CD8-positive, alpha-beta memory T cell (primary cell): ENCODE data around the gene TENT4A. TPM values are rescaled to one million over a fixed set of nuclear protein-coding genes. Genes with fewer than 3 reads are reported as not detected.

Source experiments
- CTCF ChIA-PET: fragments of 350-600 bp; sonication (Branson Sonifier 250); formaldehyde crosslinking; loops from one replicate; lab custom pipeline; 2021; ENCODE audit warnings: antibody characterized with exemption; lab: Charles Lee
- POLR2A ChIA-PET: fragments of 350-600 bp; sonication (Branson Sonifier 250); formaldehyde crosslinking; loops from one replicate; lab custom pipeline; 2021; ENCODE audit warnings: antibody characterized with exemption; lab: Charles Lee
- DNase-seq, 5 donors: peaks; one replicate each; pipeline versions ENCODE4 v3.0.0 to v3.0.0-alpha.2; 2020 to 2022; ENCODE audit warnings: mixed read lengths in 1 of 5
- H3K27ac ChIP-seq: one replicate; pipeline ENCODE4 v1.7.0; 2013; ENCODE audit warnings: low read depth, mild to moderate bottlenecking, low read length, moderate library complexity
- H3K27me3 ChIP-seq: 2 replicates; pipeline ENCODE4 v1.7.0; 2013; ENCODE audit warnings: low read length, mild to moderate bottlenecking; ENCODE audit not compliant: insufficient read depth, poor library complexity, severe bottlenecking
- H3K36me3 ChIP-seq: 2 replicates; pipeline ENCODE4 v1.7.0; 2013; ENCODE audit warnings: mild to moderate bottlenecking, low read length, moderate library complexity; ENCODE audit not compliant: insufficient read depth
- H3K4me1 ChIP-seq: 2 replicates; pipeline ENCODE4 v1.7.0; 2013; ENCODE audit warnings: mild to moderate bottlenecking, low read length, moderate library complexity; ENCODE audit not compliant: insufficient read depth
- H3K4me3 ChIP-seq: 2 replicates; pipeline ENCODE4 v1.7.0; 2013; ENCODE audit warnings: mild to moderate bottlenecking, low read length
- H3K9me3 ChIP-seq: 2 replicates; pipeline ENCODE4 v1.7.0; 2013; ENCODE audit warnings: mild to moderate bottlenecking, low read length
- H3K27ac Mint-ChIP-seq, 8 donors: one replicate each; pipeline ENCODE4 v1.8.0; 2020 to 2021; ENCODE audit warnings: mixed read lengths in 8 of 8, mild to moderate bottlenecking in 6 of 8, inconsistent platforms in 3 of 8, moderate library complexity in 3 of 8
- H3K27me3 Mint-ChIP-seq, 2 donors: one replicate each; pipeline ENCODE4 v1.8.0; 2020 to 2021; ENCODE audit warnings: mixed read lengths in 2 of 2, mild to moderate bottlenecking in 1 of 2, moderate library complexity in 1 of 2
- H3K36me3 Mint-ChIP-seq, 3 donors: one replicate each; pipeline ENCODE4 v1.8.0; 2020 to 2021; ENCODE audit warnings: mixed read lengths in 3 of 3, inconsistent platforms in 1 of 3, mild to moderate bottlenecking in 1 of 3
- H3K4me1 Mint-ChIP-seq, 3 donors: one replicate each; pipeline ENCODE4 v1.8.0; 2020 to 2021; ENCODE audit warnings: mixed read lengths in 3 of 3, inconsistent platforms in 1 of 3, mild to moderate bottlenecking in 1 of 3
- H3K4me3 Mint-ChIP-seq, 7 donors: one replicate each; pipeline ENCODE4 v1.8.0; 2020 to 2021; ENCODE audit warnings: mixed read lengths in 7 of 7, mild to moderate bottlenecking in 6 of 7, moderate library complexity in 4 of 7, inconsistent platforms in 2 of 7
- H3K9me3 Mint-ChIP-seq, 5 donors: one replicate each; pipeline ENCODE4 v1.8.0; 2020 to 2022; ENCODE audit warnings: mixed read lengths in 5 of 5, mild to moderate bottlenecking in 3 of 5, moderate library complexity in 2 of 5, inconsistent platforms in 1 of 5
- polyA plus RNA-seq: library from polyadenylated mRNA; unstranded; fragments of 300-500 nt; fragmentation: Illumina TruSeq; gene quantifications from one replicate; pipeline ENCODE4 v1.2.3, GENCODE V29; 2021
- total RNA-seq, 2 experiments: library from RNA; stranded (reverse); gene quantifications; one replicate each; pipeline ENCODE4 v1.2.3, GENCODE V29; 2021

The TENT4A gene
- total and polyA plus RNA-seq, 3 experiments from 2014 or later: 1.1 to 28.4 (median 25.6) TPM

DNA sequence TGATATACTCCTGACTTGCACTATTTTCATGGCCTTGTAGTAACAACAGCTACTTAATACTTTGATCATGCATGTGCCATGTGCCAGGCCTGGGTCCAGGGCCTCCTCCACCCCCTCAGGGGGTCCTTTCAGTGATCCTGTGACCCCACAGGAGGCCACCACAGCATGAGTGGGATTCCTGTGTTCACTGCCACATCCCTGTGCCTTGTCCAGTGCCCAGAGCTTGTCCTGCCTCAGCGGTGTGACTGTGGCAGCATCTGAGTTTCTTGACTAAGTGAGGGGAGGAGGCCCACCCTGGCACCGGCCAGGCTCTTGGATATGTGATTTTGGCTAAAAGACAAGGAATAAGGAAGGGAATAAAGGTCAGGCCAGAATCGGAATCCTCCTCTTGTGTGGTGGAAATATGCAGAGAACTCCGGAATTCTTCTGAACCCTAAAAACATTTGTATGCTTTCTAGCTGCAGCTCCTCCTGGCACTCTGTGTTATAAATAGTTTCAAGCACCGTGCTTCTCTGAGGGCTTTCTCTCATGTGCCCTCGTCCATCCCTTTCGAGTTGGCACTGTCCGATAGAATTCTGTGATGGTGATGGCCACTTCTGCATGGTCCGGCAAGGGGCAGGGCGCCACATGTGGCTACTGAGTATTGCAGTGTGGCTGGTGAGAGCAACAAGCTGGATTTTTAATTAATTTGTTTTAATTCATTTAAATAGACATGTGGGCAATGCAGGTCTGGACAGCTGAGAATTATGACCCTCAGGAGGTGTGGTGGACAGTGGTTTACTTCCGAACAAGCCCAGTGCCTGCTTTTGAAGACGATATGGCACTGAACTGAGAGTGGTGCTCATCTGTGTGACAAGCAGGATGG lies 31.8 kb downstream of the TENT4A start:
- H3K27ac ChIP-seq: no peak overlapping the region
- H3K36me3 Mint-ChIP-seq: peaks cover 4 to 88% (median 13%) of the 10 kb centered on the region in 3 donors

DNA sequence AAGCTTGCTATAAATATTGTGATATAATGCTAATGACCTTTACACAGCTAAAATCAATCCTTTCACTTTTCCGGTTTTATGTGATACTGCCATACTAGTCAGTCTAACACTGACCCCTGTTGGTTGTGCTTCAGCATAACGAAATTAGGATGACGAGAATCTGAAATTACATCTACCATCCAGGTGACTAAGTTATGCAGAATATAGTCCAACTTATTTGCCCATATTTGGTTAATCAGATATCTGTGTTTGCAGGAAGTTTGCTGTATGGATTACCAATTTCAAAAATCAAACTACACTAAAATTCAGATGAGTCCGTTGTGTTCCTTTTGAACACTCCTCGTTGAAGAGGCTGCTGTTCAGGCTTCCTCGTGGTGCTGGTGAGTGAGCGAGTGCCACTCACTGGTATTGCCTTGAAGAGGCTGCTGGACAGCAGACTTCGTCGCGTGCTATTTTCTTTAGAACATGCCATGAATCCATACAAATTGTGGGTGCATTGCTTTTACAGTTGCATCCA lies 32.5 kb downstream of the TENT4A start:
- Mint-ChIP-seq H3K4me3 (no peak overlapping the region), H3K9me3 (no peaks in the 10 kb centered on the region), H3K36me3 (peaks cover 4 to 89% (median 16%) of the 10 kb centered on the region in 3 donors), H3K27me3 (no peaks in the 10 kb centered on the region), H3K27ac (no peak overlapping the region), H3K4me1 (peaks cover 2 to 11% (median 11%) of the 10 kb centered on the region in 3 donors)
- Histone ChIP-seq H3K9me3 (no peaks in the 10 kb centered on the region), H3K4me1 (no peaks in the 10 kb centered on the region), H3K27ac (no peak overlapping the region), H3K4me3 (no peak overlapping the region), H3K27me3 (no peaks in the 10 kb centered on the region), H3K36me3 (peaks cover 29% of the 10 kb centered on the region)
- ChIA-PET POLR2A (interaction anchor here (1.1 kb wide), 1 partner anchor 113 kb away, joined by 4 read pairs; the partner anchor contains the start of genes NSUN2 and SRD5A1), CTCF (interaction anchor here (0.9 to 1.6 kb wide), 10 partner anchors 11 to 1255 kb away, joined by 3 to 6 read pairs (median 4); partner anchors contain the start of genes NSUN2 and SRD5A1)
- peak in 2 of 5 donors; percentile 38 to 50 for DNase-seq

More for the DNA sequence above, 31.8 kb downstream of the TENT4A start:
- DNase-seq: no peak
- H3K27ac Mint-ChIP-seq: peak overlapping the region in 3 of 8 donors; percentile 4 to 54 (median 28)
- no peaks in the 10 kb centered on the region for H3K9me3 Mint-ChIP-seq
- Histone ChIP-seq H3K36me3 (peaks cover 36% of the 10 kb centered on the region), H3K4me1 (no peaks in the 10 kb centered on the region), H3K4me3 (no peak overlapping the region), H3K27me3 (no peaks in the 10 kb centered on the region), H3K9me3 (no peaks in the 10 kb centered on the region)
- peaks cover 2 to 11% (median 11%) of the 10 kb centered on the region in 3 donors for H3K4me1 Mint-ChIP-seq
- no peaks in the 10 kb centered on the region for H3K27me3 Mint-ChIP-seq
- ChIA-PET POLR2A (interaction anchor here (1.1 kb wide), 1 partner anchor 112 kb away, joined by 4 read pairs; the partner anchor contains the start of genes NSUN2 and SRD5A1), CTCF (interaction anchor here (0.8 to 1.6 kb wide), 11 partner anchors 10 to 1254 kb away, joined by 3 to 6 read pairs (median 4); partner anchors contain the start of genes NSUN2 and SRD5A1)
- H3K4me3 Mint-ChIP-seq: no peak overlapping the region

DNA sequence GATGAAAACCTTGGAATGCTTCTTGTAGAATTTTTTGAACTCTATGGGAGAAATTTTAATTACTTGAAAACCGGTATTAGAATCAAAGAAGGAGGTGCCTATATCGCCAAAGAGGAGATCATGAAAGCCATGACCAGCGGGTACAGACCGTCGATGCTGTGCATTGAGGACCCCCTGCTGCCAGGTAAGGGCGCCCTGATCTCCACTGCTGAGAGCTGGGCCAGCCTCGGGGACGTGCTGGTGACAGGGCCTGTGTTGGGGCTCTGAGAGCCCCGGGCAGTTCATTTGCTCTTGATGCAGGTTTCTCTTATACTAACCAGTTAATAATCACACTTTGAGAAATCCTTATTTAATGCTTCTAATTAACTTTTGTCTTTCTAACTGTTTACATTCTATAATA lies 33.0 kb downstream of the TENT4A start:
- peaks cover 2 to 11% (median 11%) of the 10 kb centered on the region in 3 donors for H3K4me1 Mint-ChIP-seq
- POLR2A ChIA-PET: no interaction called here

DNA sequence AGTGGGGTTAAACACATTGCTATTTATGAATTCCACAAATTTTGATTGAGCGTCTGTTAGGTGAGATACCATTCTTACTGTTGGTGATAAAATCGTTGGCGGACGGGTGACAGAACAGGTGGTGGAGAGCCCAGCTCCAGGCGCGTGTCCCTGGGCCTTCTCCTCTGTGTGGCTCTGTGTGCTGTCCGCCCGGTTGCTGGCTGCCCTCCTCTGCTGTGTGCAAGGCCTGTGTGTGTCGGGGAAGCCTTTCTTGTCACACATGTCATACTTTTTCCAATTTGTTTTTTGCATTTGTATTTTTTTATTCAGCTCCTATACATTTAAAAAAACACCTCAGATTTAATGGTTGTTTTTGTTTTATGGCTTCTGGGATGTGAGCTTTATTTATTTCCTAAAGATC lies 33.9 kb downstream of the TENT4A start:
- POLR2A ChIA-PET: no interaction called here
- Histone ChIP-seq H3K27ac (no peak overlapping the region), H3K4me1 (no peaks in the 10 kb centered on the region), H3K36me3 (peaks cover 40% of the 10 kb centered on the region), H3K27me3 (no peaks in the 10 kb centered on the region), H3K9me3 (no peaks in the 10 kb centered on the region), H3K4me3 (no peak overlapping the region)
- CTCF ChIA-PET: no interaction called here
- Mint-ChIP-seq H3K36me3 (peaks cover 7 to 90% (median 23%) of the 10 kb centered on the region in 3 donors), H3K27me3 (no peaks in the 10 kb centered on the region), H3K9me3 (no peaks in the 10 kb centered on the region), H3K4me3 (no peak overlapping the region), H3K4me1 (peaks cover 2 to 11% (median 11%) of the 10 kb centered on the region in 3 donors), H3K27ac (no peak overlapping the region)
- no peak for DNase-seq

More for the DNA sequence above, 33.0 kb downstream of the TENT4A start:
- Mint-ChIP-seq H3K27me3 (no peaks in the 10 kb centered on the region), H3K27ac (no peak overlapping the region), H3K36me3 (peaks cover 5 to 91% (median 19%) of the 10 kb centered on the region in 3 donors), H3K4me3 (no peak overlapping the region), H3K9me3 (no peaks in the 10 kb centered on the region)
- CTCF ChIA-PET: interaction anchor here (1.3 to 1.6 kb wide), 3 partner anchors 15 to 128 kb away, joined by 3 to 6 read pairs (median 5); partner anchors contain the start of genes NSUN2 and SRD5A1
- Histone ChIP-seq H3K4me1 (no peaks in the 10 kb centered on the region), H3K27me3 (no peaks in the 10 kb centered on the region), H3K36me3 (peaks cover 34% of the 10 kb centered on the region), H3K9me3 (no peaks in the 10 kb centered on the region), H3K27ac (no peak overlapping the region), H3K4me3 (no peak overlapping the region)
- DNase-seq: no peak

DNA sequence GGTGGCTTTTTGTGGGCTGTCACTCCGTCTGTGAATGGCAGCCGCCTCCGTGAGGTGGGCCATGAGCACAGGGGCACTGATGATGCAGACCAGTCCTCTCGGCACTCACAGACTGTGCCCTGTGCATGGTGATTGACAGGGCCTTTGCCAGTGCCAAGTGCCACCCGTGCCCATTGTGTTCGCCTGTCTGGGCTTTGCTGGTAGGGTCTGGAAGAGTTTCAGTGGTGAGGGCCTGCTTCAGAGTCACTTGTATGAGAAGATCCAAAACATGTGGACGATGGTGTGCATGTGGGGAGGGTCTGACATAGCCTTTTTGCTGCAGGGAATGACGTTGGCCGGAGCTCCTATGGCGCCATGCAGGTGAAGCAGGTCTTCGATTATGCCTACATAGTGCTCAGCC lies 34.9 kb downstream of the TENT4A start:
- ChIA-PET POLR2A (no interaction called here), CTCF (no interaction called here)
- Histone ChIP-seq H3K9me3 (no peaks in the 10 kb centered on the region), H3K27ac (no peak overlapping the region), H3K4me1 (no peaks in the 10 kb centered on the region), H3K4me3 (no peak overlapping the region), H3K27me3 (no peaks in the 10 kb centered on the region), H3K36me3 (peaks cover 44% of the 10 kb centered on the region)
- H3K27ac Mint-ChIP-seq: no peak overlapping the region
- H3K9me3 Mint-ChIP-seq: no peaks in the 10 kb centered on the region
- no peaks in the 10 kb centered on the region for H3K27me3 Mint-ChIP-seq
- no peak overlapping the region for H3K4me3 Mint-ChIP-seq
- DNase-seq: no peak
- peaks cover 7 to 90% (median 28%) of the 10 kb centered on the region in 3 donors for H3K36me3 Mint-ChIP-seq
- H3K4me1 Mint-ChIP-seq: peaks cover 2 to 11% (median 11%) of the 10 kb centered on the region in 3 donors

DNA sequence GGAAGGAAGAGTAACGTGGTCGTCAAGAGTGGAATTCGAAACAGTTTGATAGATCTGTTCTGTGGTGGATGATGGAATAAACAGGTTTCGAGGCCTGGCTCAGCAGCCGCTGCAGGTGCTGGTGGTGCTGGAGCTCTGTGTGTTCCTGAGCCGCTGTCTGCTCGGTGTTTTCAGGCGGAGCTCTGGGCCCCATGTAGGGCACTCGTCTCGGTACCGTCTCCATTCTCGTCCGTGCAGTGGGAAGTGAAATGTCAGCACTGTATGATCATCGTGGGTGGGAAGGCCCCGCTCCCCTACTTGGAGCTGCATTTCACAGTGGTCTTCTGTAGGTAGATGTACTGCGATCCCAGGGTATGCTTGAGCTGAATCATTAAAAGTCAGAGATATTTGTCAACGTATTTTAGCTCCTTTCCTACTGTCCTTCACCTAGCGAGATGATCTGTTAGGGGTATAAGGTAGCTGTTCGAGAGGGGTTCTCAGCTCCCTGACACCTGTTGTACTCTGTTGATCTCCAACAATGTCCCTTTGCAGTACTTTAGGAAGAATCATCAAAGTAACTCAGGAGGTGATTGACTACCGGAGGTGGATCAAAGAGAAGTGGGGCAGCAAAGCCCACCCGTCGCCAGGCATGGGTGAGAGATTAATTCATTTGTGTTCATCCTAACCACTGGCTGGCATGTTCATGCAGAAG lies 35.9 kb downstream of the TENT4A start:
- no peaks in the 10 kb centered on the region for H3K27me3 Mint-ChIP-seq
- Histone ChIP-seq H3K4me3 (no peak overlapping the region), H3K27me3 (no peaks in the 10 kb centered on the region), H3K4me1 (no peaks in the 10 kb centered on the region), H3K9me3 (no peaks in the 10 kb centered on the region), H3K27ac (no peak overlapping the region), H3K36me3 (peaks cover 49% of the 10 kb centered on the region)
- H3K4me1 Mint-ChIP-seq: peaks cover 2 to 11% (median 11%) of the 10 kb centered on the region in 3 donors
- peak overlapping the region in 2 of 8 donors; percentile 15 to 70 for H3K27ac Mint-ChIP-seq
- POLR2A ChIA-PET: no interaction called here
- no peaks in the 10 kb centered on the region for H3K9me3 Mint-ChIP-seq
- CTCF ChIA-PET: no interaction called here
- no peak for DNase-seq
- H3K4me3 Mint-ChIP-seq: no peak overlapping the region
- peaks cover 7 to 91% (median 27%) of the 10 kb centered on the region in 3 donors for H3K36me3 Mint-ChIP-seq

DNA sequence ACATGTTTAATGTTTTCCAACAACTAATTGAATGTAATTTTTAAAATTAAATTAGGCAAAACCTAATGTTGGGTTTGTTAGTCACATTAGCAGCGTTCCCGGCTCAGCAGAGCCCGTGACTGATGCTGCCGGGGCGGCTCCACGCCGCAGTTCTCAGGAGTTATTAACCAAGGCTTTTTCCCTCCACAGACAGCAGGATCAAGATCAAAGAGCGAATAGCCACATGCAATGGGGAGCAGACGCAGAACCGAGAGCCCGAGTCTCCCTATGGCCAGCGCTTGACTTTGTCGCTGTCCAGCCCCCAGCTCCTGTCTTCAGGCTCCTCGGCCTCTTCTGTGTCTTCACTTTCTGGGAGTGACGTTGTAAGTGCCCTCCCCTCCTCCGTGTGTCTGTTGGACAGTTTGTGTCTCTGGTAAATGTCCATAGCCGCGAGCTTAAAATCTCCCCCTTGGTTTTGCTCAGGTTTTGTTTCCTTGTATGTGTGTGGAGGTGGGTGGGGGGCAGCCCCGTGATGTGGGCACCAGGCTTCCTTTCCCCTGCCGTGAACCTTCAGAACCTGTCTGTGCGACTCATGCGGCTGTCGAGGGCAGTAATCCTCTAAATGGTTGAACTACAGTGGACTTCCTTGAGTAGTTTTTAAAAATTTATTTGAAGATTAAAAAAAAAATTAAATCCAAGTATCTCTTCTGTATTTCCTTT lies 37.1 kb downstream of the TENT4A start:
- Histone ChIP-seq H3K36me3 (peaks cover 59% of the 10 kb centered on the region), H3K4me1 (no peaks in the 10 kb centered on the region), H3K27me3 (no peaks in the 10 kb centered on the region), H3K27ac (no peak overlapping the region), H3K9me3 (no peaks in the 10 kb centered on the region), H3K4me3 (no peak overlapping the region)
- no peaks in the 10 kb centered on the region for H3K27me3 Mint-ChIP-seq
- no peaks in the 10 kb centered on the region for H3K9me3 Mint-ChIP-seq
- POLR2A ChIA-PET: no interaction called here
- H3K4me3 Mint-ChIP-seq: no peak overlapping the region
- peak overlapping the region in 2 of 8 donors; percentile 63 to 79 for H3K27ac Mint-ChIP-seq
- H3K36me3 Mint-ChIP-seq: peaks cover 11 to 95% (median 34%) of the 10 kb centered on the region in 3 donors
- peaks cover 2 to 11% (median 11%) of the 10 kb centered on the region in 3 donors for H3K4me1 Mint-ChIP-seq
- no peak for DNase-seq
- CTCF ChIA-PET: no interaction called here
